ENCODE measurements around the gene PTPRN2. TPM values are rescaled to one million over a fixed set of nuclear protein-coding genes. Genes with fewer than 3 reads are reported as not detected.

Gene PTPRN2
- total RNA-seq, 1 experiment from 2014 or later, result 1.1 TPM

DNA sequence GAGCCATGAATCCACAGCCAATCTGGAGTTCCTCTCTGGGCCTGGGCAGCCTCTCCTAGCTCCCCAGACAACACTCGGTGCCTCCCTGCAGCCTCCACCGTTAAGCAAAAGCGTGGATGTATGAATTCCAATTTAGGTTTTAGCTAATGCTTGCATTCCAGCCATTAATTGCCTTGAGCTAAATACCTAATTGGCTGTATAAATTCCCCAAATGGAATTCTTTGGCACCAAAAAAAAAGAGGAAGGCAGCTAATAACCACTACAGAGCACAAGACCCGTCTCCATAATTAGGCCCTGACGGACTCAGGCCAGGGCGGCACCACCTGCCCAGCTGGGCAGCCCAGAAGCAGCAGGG lies 140.5 kb downstream of the PTPRN2 start:
- POLR2A ChIA-PET, result no interaction called here
- H3K4me1 ChIP-seq (ENCODE audit: control insufficient read depth, insufficient read depth, low read length), result no peaks in the 10 kb centered on the region
- H3K9me3 ChIP-seq (ENCODE audit: control insufficient read depth, insufficient read depth, low read depth, low read length), result no peaks in the 10 kb centered on the region
- BruUV-seq (replicated peaks), result no TSS peak
- in situ Hi-C loops (cut with HindIII; ENCODE audit: low pct_unique_long_range_greater_than_20kb, low sequenced_read_pairs), result no loop called here
- TF ChIP-seq, protein P1, sequence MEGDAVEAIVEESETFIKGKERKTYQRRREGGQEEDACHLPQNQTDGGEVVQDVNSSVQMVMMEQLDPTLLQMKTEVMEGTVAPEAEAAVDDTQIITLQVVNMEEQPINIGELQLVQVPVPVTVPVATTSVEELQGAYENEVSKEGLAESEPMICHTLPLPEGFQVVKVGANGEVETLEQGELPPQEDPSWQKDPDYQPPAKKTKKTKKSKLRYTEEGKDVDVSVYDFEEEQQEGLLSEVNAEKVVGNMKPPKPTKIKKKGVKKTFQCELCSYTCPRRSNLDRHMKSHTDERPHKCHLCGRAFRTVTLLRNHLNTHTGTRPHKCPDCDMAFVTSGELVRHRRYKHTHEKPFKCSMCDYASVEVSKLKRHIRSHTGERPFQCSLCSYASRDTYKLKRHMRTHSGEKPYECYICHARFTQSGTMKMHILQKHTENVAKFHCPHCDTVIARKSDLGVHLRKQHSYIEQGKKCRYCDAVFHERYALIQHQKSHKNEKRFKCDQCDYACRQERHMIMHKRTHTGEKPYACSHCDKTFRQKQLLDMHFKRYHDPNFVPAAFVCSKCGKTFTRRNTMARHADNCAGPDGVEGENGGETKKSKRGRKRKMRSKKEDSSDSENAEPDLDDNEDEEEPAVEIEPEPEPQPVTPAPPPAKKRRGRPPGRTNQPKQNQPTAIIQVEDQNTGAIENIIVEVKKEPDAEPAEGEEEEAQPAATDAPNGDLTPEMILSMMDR (IDR thresholded peaks at IDR 0.05), result no peak
- TF ChIP-seq TCF7L2 (IDR thresholded peaks at IDR 0.05; ENCODE audit: low read depth, low read length) (no peak), SIN3A (IDR thresholded peaks at IDR 0.05; ENCODE audit: borderline replicate concordance, insufficient read depth, low read depth, low read length) (no peak), REST (IDR thresholded peaks at IDR 0.05; ENCODE audit: insufficient read depth in 1 of 2, low read depth in 2 of 2, low read length in 1 of 2) (no peak)
- DNase-seq (ENCODE audit: low read depth, low spot score) (no peak), ATAC-seq (no peak)
- H3K27me3 ChIP-seq (ENCODE audit: control insufficient read depth, insufficient read depth, low read length), result no peaks in the 10 kb centered on the region
- H3K36me3 ChIP-seq (ENCODE audit: control insufficient read depth, insufficient read depth, low read length), result no peaks in the 10 kb centered on the region
- CTCF ChIA-PET, result no interaction called here
- no peak overlapping the region for H3K27ac ChIP-seq (ENCODE audit: low read length)
- no peak overlapping the region for H3K4me3 ChIP-seq (ENCODE audit: low read depth in 2 of 2, low read length in 2 of 2)
- intact Hi-C loops (cut with micrococcal nuclease; ENCODE audit: unreplicated experiment), result no loop called here

GRCh38 chr7:158446706-158447105 lies 140.9 kb downstream of the PTPRN2 start:
- H3K9me3 ChIP-seq (ENCODE audit: control insufficient read depth, insufficient read depth, low read depth, low read length), result no peaks in the 10 kb centered on the region
- intact Hi-C loops (cut with micrococcal nuclease; ENCODE audit: unreplicated experiment) (no loop called here), in situ Hi-C loops (cut with HindIII; ENCODE audit: low pct_unique_long_range_greater_than_20kb, low sequenced_read_pairs) (no loop called here)
- BruUV-seq (replicated peaks), result no TSS peak
- POLR2A ChIA-PET, result no interaction called here
- DNase-seq (ENCODE audit: low read depth, low spot score) (no peak), ATAC-seq (no peak)
- H3K27ac ChIP-seq (ENCODE audit: low read length), result no peak overlapping the region
- no peaks in the 10 kb centered on the region for H3K27me3 ChIP-seq (ENCODE audit: control insufficient read depth, insufficient read depth, low read length)
- CTCF ChIA-PET, result no interaction called here
- no peak overlapping the region for H3K4me3 ChIP-seq (ENCODE audit: low read depth in 2 of 2, low read length in 2 of 2)
- no peaks in the 10 kb centered on the region for H3K36me3 ChIP-seq (ENCODE audit: control insufficient read depth, insufficient read depth, low read length)
- H3K4me1 ChIP-seq (ENCODE audit: control insufficient read depth, insufficient read depth, low read length), result no peaks in the 10 kb centered on the region
- no peak for TF ChIP-seq SIN3A (IDR thresholded peaks at IDR 0.05; ENCODE audit: borderline replicate concordance, insufficient read depth, low read depth, low read length)
- no peak for TF ChIP-seq REST (IDR thresholded peaks at IDR 0.05; ENCODE audit: insufficient read depth in 1 of 2, low read depth in 2 of 2, low read length in 1 of 2)
- no peak for TF ChIP-seq TCF7L2 (IDR thresholded peaks at IDR 0.05; ENCODE audit: low read depth, low read length)
- no peak for TF ChIP-seq POLR2AphosphoS5 (IDR thresholded peaks at IDR 0.05; ENCODE audit: low read depth, low read length)
- TF ChIP-seq, protein P1 (IDR thresholded peaks at IDR 0.05), result no peak
